WTC11 (cell line): ENCODE data around the gene EYA2. TPM values are rescaled to one million over a fixed set of nuclear protein-coding genes. Genes with fewer than 3 reads are reported as not detected.

Source experiments
- ATAC-seq: fragments of 200-7000 bp; cut with Tn5 transposase; 2 replicates; pipeline ENCODE4 v1.10.0; 2021; ENCODE audit warnings: mild to moderate bottlenecking, moderate library complexity
- CTCF ChIA-PET: fragments of 300-600 bp; sonication (Branson Sonifier 250); formaldehyde crosslinking; loops from one replicate; lab custom pipeline; 2021; ENCODE audit warnings: antibody characterized with exemption; lab: Charles Lee
- POLR2A ChIA-PET: fragments of 350-600 bp; sonication (Branson Sonifier 250); formaldehyde crosslinking; loops from one replicate; lab custom pipeline; 2021; ENCODE audit warnings: antibody characterized with exemption; lab: Charles Lee
- DNase-seq: peaks from one replicate; pipeline ENCODE4 v3.0.0; 2021; ENCODE audit warnings: low spot score
- H3K27ac Mint-ChIP-seq: 2 replicates; pipeline ENCODE4 v1.8.0; 2021; ENCODE audit warnings: mixed read lengths
- H3K27me3 Mint-ChIP-seq: 2 replicates; pipeline ENCODE4 v1.8.0; 2021; ENCODE audit warnings: low read depth, mild to moderate bottlenecking, moderate library complexity, mixed read lengths
- H3K36me3 Mint-ChIP-seq: 2 replicates; pipeline ENCODE4 v1.8.0; 2021; ENCODE audit warnings: mixed read lengths
- H3K4me1 Mint-ChIP-seq: 2 replicates; pipeline ENCODE4 v1.8.0; 2022; ENCODE audit warnings: mixed read lengths
- H3K4me3 Mint-ChIP-seq: 2 replicates; pipeline ENCODE4 v1.8.0; 2021; ENCODE audit warnings: mild to moderate bottlenecking, moderate library complexity, mixed read lengths
- H3K9me3 Mint-ChIP-seq: 2 replicates; pipeline ENCODE4 v1.8.0; 2021; ENCODE audit warnings: mixed read lengths
- FOXK1 ChIP-seq: sonication (generic); formaldehyde crosslinking; IDR thresholded peaks from 2 replicates; pipeline ENCODE4 v1.8.0; 2022; ENCODE audit warnings: mild to moderate bottlenecking, moderate library complexity, missing genetic modification reagents
- FOXP1 ChIP-seq: sonication (generic); formaldehyde crosslinking; IDR thresholded peaks from 2 replicates; pipeline ENCODE4 v1.8.0; 2022; ENCODE audit warnings: missing genetic modification reagents, mild to moderate bottlenecking, moderate library complexity, borderline replicate concordance
- GTF2I ChIP-seq: fragments of 250-450 bp; sonication (Bioruptor Pico); conservative IDR thresholded peaks from 2 replicates; pipeline ENCODE4 v1.4.0; 2021; ENCODE audit warnings: mild to moderate bottlenecking
- MXD4 ChIP-seq: fragments of 250-450 bp; sonication (Bioruptor Pico); IDR thresholded peaks from 2 replicates; pipeline ENCODE4 v1.8.0; 2021; ENCODE audit warnings: mild to moderate bottlenecking, moderate library complexity, borderline replicate concordance
- NFE2L1 ChIP-seq: sonication (generic); formaldehyde crosslinking; IDR thresholded peaks from 2 replicates; pipeline ENCODE4 v1.8.1; 2023; ENCODE audit warnings: missing genetic modification reagents
- RELA ChIP-seq: sonication (generic); formaldehyde crosslinking; IDR thresholded peaks from 2 replicates; pipeline ENCODE4 v1.8.1; 2022; ENCODE audit warnings: missing genetic modification reagents, mild to moderate bottlenecking, borderline replicate concordance
- TCF7 ChIP-seq: sonication (generic); formaldehyde crosslinking; IDR thresholded peaks from 2 replicates; pipeline ENCODE4 v1.8.0; 2022; ENCODE audit warnings: mild to moderate bottlenecking, low read depth, missing genetic modification reagents, moderate library complexity
- ZNF263 ChIP-seq: sonication (generic); formaldehyde crosslinking; IDR thresholded peaks from 2 replicates; pipeline ENCODE4 v1.8.1; 2022; ENCODE audit warnings: low read depth, mild to moderate bottlenecking, moderate library complexity, missing genetic modification reagents
- total RNA-seq: library from RNA; stranded (reverse); gene quantifications from 3 replicates; pipeline ENCODE4 v1.2.3, GENCODE V29; 2021
- TF ChIP-seq, protein P1 (sequence below): sonication (generic); formaldehyde crosslinking; IDR thresholded peaks from 2 replicates; pipeline ENCODE4 v1.8.0; 2022; ENCODE audit warnings: mild to moderate bottlenecking, missing genetic modification reagents
- TF ChIP-seq, protein P2 (sequence below): sonication (generic); formaldehyde crosslinking; IDR thresholded peaks from 2 replicates; pipeline ENCODE4 v1.8.1; 2023; ENCODE audit warnings: mild to moderate bottlenecking, moderate library complexity, missing genetic modification reagents
- TF ChIP-seq, protein P3 (sequence below): sonication (generic); formaldehyde crosslinking; IDR thresholded peaks from 2 replicates; pipeline ENCODE4 v1.8.0; 2023; ENCODE audit warnings: missing genetic modification reagents, mild to moderate bottlenecking, borderline replicate concordance
- TF ChIP-seq, protein P4 (sequence below): sonication (generic); formaldehyde crosslinking; IDR thresholded peaks from 2 replicates; pipeline ENCODE4 v1.8.1; 2023; ENCODE audit warnings: mild to moderate bottlenecking, missing genetic modification reagents
- TF ChIP-seq, protein P5 (sequence below): sonication (generic); formaldehyde crosslinking; IDR thresholded peaks from 2 replicates; pipeline ENCODE4 v1.8.1; 2022; ENCODE audit warnings: mild to moderate bottlenecking, missing genetic modification reagents, moderate library complexity, borderline replicate concordance
- TF ChIP-seq, protein P6 (sequence below): sonication (generic); formaldehyde crosslinking; IDR thresholded peaks from 2 replicates; pipeline ENCODE4 v1.8.1; 2022; ENCODE audit warnings: mild to moderate bottlenecking, moderate library complexity, missing genetic modification reagents
- TF ChIP-seq, protein P7 (sequence below): fragments of 250-450 bp; sonication (Bioruptor Pico); IDR thresholded peaks from 2 replicates; pipeline ENCODE4 v1.8.0; 2021; ENCODE audit warnings: mild to moderate bottlenecking
- TF ChIP-seq, protein P8 (sequence below): fragments of 250-450 bp; sonication (Bioruptor Pico); IDR thresholded peaks from 2 replicates; pipeline ENCODE4 v1.9.0; 2021; ENCODE audit warnings: mild to moderate bottlenecking
- TF ChIP-seq, protein P9 (sequence below): fragments of 250-450 bp; sonication (Bioruptor Pico); conservative IDR thresholded peaks from 2 replicates; pipeline ENCODE4 v1.9.0; 2021; ENCODE audit warnings: mild to moderate bottlenecking
- TF ChIP-seq, protein P10 (sequence below): sonication (generic); formaldehyde crosslinking; IDR thresholded peaks from 2 replicates; pipeline ENCODE4 v1.8.1; 2023; ENCODE audit warnings: mild to moderate bottlenecking, missing genetic modification reagents

Gene EYA2
- total RNA-seq, 1 experiment from 2014 or later = 1.5 TPM

DNA sequence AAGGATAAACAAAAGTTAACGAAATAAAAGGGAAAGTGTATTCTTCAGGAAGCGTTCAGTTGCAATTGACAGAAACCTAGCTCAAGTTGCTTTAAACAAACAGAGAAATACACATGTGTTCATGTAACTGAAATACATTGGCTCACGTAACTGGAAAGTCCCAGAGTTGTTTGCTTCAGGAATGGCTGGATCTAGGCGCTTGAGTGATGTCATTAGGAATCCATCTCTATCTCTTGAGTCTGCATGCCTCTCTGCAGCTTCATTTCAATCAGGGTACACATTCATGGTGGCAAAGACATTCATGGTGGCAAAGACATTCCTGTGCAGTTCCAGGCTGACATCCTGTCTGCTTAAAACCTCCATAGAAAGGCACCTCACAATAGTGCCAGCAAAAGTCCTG is 45.4 kb upstream of the EYA2 start:
- TF ChIP-seq, protein P1, sequence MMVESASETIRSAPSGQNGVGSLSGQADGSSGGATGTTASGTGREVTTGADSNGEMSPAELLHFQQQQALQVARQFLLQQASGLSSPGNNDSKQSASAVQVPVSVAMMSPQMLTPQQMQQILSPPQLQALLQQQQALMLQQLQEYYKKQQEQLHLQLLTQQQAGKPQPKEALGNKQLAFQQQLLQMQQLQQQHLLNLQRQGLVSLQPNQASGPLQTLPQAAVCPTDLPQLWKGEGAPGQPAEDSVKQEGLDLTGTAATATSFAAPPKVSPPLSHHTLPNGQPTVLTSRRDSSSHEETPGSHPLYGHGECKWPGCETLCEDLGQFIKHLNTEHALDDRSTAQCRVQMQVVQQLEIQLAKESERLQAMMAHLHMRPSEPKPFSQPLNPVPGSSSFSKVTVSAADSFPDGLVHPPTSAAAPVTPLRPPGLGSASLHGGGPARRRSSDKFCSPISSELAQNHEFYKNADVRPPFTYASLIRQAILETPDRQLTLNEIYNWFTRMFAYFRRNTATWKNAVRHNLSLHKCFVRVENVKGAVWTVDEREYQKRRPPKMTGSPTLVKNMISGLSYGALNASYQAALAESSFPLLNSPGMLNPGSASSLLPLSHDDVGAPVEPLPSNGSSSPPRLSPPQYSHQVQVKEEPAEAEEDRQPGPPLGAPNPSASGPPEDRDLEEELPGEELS = no peak
- TF ChIP-seq, protein P2, sequence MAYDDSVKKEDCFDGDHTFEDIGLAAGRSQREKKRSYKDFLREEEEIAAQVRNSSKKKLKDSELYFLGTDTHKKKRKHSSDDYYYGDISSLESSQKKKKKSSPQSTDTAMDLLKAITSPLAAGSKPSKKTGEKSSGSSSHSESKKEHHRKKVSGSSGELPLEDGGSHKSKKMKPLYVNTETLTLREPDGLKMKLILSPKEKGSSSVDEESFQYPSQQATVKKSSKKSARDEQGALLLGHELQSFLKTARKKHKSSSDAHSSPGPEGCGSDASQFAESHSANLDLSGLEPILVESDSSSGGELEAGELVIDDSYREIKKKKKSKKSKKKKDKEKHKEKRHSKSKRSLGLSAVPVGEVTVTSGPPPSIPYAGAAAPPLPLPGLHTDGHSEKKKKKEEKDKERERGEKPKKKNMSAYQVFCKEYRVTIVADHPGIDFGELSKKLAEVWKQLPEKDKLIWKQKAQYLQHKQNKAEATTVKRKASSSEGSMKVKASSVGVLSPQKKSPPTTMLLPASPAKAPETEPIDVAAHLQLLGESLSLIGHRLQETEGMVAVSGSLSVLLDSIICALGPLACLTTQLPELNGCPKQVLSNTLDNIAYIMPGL (CRISPR knock-in tag) = no peak
- TF ChIP-seq, protein P3, sequence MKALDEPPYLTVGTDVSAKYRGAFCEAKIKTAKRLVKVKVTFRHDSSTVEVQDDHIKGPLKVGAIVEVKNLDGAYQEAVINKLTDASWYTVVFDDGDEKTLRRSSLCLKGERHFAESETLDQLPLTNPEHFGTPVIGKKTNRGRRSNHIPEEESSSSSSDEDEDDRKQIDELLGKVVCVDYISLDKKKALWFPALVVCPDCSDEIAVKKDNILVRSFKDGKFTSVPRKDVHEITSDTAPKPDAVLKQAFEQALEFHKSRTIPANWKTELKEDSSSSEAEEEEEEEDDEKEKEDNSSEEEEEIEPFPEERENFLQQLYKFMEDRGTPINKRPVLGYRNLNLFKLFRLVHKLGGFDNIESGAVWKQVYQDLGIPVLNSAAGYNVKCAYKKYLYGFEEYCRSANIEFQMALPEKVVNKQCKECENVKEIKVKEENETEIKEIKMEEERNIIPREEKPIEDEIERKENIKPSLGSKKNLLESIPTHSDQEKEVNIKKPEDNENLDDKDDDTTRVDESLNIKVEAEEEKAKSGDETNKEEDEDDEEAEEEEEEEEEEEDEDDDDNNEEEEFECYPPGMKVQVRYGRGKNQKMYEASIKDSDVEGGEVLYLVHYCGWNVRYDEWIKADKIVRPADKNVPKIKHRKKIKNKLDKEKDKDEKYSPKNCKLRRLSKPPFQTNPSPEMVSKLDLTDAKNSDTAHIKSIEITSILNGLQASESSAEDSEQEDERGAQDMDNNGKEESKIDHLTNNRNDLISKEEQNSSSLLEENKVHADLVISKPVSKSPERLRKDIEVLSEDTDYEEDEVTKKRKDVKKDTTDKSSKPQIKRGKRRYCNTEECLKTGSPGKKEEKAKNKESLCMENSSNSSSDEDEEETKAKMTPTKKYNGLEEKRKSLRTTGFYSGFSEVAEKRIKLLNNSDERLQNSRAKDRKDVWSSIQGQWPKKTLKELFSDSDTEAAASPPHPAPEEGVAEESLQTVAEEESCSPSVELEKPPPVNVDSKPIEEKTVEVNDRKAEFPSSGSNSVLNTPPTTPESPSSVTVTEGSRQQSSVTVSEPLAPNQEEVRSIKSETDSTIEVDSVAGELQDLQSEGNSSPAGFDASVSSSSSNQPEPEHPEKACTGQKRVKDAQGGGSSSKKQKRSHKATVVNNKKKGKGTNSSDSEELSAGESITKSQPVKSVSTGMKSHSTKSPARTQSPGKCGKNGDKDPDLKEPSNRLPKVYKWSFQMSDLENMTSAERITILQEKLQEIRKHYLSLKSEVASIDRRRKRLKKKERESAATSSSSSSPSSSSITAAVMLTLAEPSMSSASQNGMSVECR (CRISPR knock-in tag) = no peak
- TF ChIP-seq ZNF263 (no peak), TCF7 (CRISPR knock-in tag) (no peak), FOXP1 (no peak), RELA (no peak), GTF2I (CRISPR knock-in tag) (no peak), NFE2L1 (CRISPR knock-in tag) (no peak), MXD4 (no peak), FOXK1 (CRISPR knock-in tag) (no peak)
- TF ChIP-seq, protein P4, sequence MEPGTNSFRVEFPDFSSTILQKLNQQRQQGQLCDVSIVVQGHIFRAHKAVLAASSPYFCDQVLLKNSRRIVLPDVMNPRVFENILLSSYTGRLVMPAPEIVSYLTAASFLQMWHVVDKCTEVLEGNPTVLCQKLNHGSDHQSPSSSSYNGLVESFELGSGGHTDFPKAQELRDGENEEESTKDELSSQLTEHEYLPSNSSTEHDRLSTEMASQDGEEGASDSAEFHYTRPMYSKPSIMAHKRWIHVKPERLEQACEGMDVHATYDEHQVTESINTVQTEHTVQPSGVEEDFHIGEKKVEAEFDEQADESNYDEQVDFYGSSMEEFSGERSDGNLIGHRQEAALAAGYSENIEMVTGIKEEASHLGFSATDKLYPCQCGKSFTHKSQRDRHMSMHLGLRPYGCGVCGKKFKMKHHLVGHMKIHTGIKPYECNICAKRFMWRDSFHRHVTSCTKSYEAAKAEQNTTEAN (CRISPR knock-in tag) = no peak
- TF ChIP-seq, protein P5, sequence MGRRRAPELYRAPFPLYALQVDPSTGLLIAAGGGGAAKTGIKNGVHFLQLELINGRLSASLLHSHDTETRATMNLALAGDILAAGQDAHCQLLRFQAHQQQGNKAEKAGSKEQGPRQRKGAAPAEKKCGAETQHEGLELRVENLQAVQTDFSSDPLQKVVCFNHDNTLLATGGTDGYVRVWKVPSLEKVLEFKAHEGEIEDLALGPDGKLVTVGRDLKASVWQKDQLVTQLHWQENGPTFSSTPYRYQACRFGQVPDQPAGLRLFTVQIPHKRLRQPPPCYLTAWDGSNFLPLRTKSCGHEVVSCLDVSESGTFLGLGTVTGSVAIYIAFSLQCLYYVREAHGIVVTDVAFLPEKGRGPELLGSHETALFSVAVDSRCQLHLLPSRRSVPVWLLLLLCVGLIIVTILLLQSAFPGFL (CRISPR knock-in tag) = no peak
- TF ChIP-seq, protein P6, sequence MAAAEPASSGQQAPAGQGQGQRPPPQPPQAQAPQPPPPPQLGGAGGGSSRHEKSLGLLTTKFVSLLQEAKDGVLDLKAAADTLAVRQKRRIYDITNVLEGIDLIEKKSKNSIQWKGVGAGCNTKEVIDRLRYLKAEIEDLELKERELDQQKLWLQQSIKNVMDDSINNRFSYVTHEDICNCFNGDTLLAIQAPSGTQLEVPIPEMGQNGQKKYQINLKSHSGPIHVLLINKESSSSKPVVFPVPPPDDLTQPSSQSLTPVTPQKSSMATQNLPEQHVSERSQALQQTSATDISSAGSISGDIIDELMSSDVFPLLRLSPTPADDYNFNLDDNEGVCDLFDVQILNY (CRISPR knock-in tag) = no peak
- TF ChIP-seq, protein P7, sequence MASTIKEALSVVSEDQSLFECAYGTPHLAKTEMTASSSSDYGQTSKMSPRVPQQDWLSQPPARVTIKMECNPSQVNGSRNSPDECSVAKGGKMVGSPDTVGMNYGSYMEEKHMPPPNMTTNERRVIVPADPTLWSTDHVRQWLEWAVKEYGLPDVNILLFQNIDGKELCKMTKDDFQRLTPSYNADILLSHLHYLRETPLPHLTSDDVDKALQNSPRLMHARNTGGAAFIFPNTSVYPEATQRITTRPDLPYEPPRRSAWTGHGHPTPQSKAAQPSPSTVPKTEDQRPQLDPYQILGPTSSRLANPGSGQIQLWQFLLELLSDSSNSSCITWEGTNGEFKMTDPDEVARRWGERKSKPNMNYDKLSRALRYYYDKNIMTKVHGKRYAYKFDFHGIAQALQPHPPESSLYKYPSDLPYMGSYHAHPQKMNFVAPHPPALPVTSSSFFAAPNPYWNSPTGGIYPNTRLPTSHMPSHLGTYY = no peak
- TF ChIP-seq, protein P8, sequence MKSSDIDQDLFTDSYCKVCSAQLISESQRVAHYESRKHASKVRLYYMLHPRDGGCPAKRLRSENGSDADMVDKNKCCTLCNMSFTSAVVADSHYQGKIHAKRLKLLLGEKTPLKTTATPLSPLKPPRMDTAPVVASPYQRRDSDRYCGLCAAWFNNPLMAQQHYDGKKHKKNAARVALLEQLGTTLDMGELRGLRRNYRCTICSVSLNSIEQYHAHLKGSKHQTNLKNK (CRISPR knock-in tag) = no peak
- TF ChIP-seq, protein P9, sequence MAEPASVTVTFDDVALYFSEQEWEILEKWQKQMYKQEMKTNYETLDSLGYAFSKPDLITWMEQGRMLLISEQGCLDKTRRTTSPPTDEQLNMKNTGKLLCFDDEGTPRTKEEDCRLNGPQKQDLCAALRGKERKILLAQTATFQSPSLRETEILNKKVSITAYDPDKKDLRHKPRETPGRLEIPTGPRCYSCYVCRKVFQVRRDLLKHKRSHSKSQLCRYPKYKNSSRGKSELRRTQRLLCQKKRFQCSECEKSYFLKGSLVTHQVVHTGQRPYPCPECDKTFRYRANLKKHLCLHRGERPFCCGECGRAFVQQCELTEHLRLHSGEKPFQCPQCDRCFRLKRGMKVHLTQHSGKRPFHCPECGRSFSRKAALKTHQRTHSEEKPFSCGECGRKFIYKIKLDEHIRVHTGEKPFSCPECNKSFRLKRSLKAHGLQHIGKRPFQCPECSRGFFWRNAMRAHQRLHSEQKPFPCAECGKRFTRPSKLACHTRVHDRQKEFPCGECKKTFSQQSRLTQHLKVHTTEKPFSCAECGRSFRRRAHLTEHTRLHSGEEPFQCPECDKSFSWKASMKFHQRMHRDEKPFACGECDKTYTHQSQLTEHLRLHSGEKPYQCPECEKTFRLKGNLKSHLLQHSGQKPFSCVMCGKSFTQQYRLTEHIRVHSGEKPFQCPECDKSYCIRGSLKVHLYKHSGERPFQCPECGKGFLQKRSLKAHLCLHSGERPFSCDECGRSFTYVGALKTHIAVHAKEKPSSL (CRISPR knock-in tag) = no peak
- TF ChIP-seq, protein P10, sequence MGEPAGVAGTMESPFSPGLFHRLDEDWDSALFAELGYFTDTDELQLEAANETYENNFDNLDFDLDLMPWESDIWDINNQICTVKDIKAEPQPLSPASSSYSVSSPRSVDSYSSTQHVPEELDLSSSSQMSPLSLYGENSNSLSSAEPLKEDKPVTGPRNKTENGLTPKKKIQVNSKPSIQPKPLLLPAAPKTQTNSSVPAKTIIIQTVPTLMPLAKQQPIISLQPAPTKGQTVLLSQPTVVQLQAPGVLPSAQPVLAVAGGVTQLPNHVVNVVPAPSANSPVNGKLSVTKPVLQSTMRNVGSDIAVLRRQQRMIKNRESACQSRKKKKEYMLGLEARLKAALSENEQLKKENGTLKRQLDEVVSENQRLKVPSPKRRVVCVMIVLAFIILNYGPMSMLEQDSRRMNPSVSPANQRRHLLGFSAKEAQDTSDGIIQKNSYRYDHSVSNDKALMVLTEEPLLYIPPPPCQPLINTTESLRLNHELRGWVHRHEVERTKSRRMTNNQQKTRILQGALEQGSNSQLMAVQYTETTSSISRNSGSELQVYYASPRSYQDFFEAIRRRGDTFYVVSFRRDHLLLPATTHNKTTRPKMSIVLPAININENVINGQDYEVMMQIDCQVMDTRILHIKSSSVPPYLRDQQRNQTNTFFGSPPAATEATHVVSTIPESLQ (CRISPR knock-in tag) = no peak
- ATAC-seq (no peak), DNase-seq (no peak)
- ChIA-PET CTCF (no interaction called here), POLR2A (no interaction called here)
- no peaks in the 10 kb centered on the region for H3K27me3 Mint-ChIP-seq
- H3K4me3 Mint-ChIP-seq = no peak overlapping the region
- no peaks in the 10 kb centered on the region for H3K4me1 Mint-ChIP-seq
- H3K36me3 Mint-ChIP-seq = no peaks in the 10 kb centered on the region
- H3K9me3 Mint-ChIP-seq = peaks cover 15% of the 10 kb centered on the region
- H3K27ac Mint-ChIP-seq = no peak overlapping the region
